SU-DHL-6 (cell line): ENCODE results near the gene ITIH3.

Experiments
- H2AFZ ChIP-seq: fragments of 200-600 bp; sonication (generic); 2 replicates; pipeline ENCODE4 v1.6.1; 2014; ENCODE audit warnings: low read depth, mild to moderate bottlenecking, moderate library complexity, mixed read lengths, antibody characterized with exemption, low read length; ENCODE audit not compliant: severe bottlenecking
- H3F3A ChIP-seq: fragments of 200-600 bp; shearing (Covaris generic); 2 replicates; pipeline ENCODE4 v1.6.0; 2016; ENCODE audit warnings: antibody characterized with exemption, mild to moderate bottlenecking; ENCODE audit not compliant: insufficient read depth
- H3K27ac ChIP-seq: fragments of 200-600 bp; sonication (generic); 2 replicates; pipeline ENCODE4 v1.5.1; 2016; ENCODE audit warnings: low read depth, mild to moderate bottlenecking, low read length, moderate library complexity, mixed read lengths
- H3K27me3 ChIP-seq: fragments of 200-600 bp; sonication (generic), shearing (Covaris generic); 2 replicates; pipeline ENCODE4 v1.6.0; 2014; ENCODE audit warnings: mild to moderate bottlenecking, low read length
- H3K36me3 ChIP-seq: fragments of 200-600 bp; sonication (generic); 2 replicates; pipeline ENCODE4 v1.6.1; 2014; ENCODE audit warnings: mild to moderate bottlenecking, low read length, mixed read lengths
- H3K4me2 ChIP-seq: fragments of 300-600, 200-600 bp; shearing (Covaris generic), sonication (generic); 2 replicates; pipeline ENCODE4 v1.6.0; 2014; ENCODE audit warnings: low read length, low read depth, mild to moderate bottlenecking; ENCODE audit not compliant: poor library complexity, severe bottlenecking
- H3K4me3 ChIP-seq: fragments of 200-600 bp; sonication (generic); 2 replicates; pipeline ENCODE4 v1.5.1; 2014; ENCODE audit warnings: antibody characterized with exemption, low read length, mild to moderate bottlenecking, mixed read lengths; ENCODE audit not compliant: insufficient read depth, poor library complexity, severe bottlenecking
- H3K79me2 ChIP-seq: fragments of 200-600 bp; sonication (generic); 2 replicates; pipeline ENCODE4 v1.6.1; 2014; ENCODE audit warnings: mild to moderate bottlenecking, low read length, moderate library complexity; ENCODE audit not compliant: insufficient read depth
- H3K9ac ChIP-seq: fragments of 200-600 bp; sonication (generic); 2 replicates; pipeline ENCODE4 v1.7.0; 2014; ENCODE audit warnings: mild to moderate bottlenecking, low read length
- H3K9me2 ChIP-seq: fragments of 200-600 bp; sonication (generic); replicated peaks from 2 replicates; pipeline ENCODE4 v1.6.1; 2014; ENCODE audit warnings: low read length; ENCODE audit not compliant: insufficient read depth
- H3K9me3 ChIP-seq: fragments of 200-600 bp; sonication (generic); 2 replicates; pipeline ENCODE4 v1.6.1; 2014; ENCODE audit warnings: low read length, mixed read lengths; ENCODE audit not compliant: insufficient read depth
- H4K20me1 ChIP-seq: fragments of 200-600 bp; sonication (generic); 2 replicates; pipeline ENCODE4 v1.6.1; 2014; ENCODE audit warnings: low read depth, mild to moderate bottlenecking, antibody characterized with exemption, low read length, moderate library complexity, mixed read lengths
- EZH2phosphoT487 ChIP-seq: fragments of 200-600 bp; sonication (generic), shearing (Covaris generic); conservative IDR thresholded peaks from 2 replicates; pipeline ENCODE4 v1.6.1; 2018; ENCODE audit warnings: mild to moderate bottlenecking, antibody characterized with exemption, low read length, moderate library complexity, mixed read lengths
- TF ChIP-seq, protein P1 (sequence below): fragments of 200-600 bp; sonication (generic); IDR thresholded peaks from one replicate; pipeline ENCODE4 v1.5.1; 2017; ENCODE audit warnings: antibody characterized with exemption, mild to moderate bottlenecking, low read length, moderate library complexity; ENCODE audit not compliant: insufficient read depth, poor library complexity, severe bottlenecking

ITIH3 gene

DNA sequence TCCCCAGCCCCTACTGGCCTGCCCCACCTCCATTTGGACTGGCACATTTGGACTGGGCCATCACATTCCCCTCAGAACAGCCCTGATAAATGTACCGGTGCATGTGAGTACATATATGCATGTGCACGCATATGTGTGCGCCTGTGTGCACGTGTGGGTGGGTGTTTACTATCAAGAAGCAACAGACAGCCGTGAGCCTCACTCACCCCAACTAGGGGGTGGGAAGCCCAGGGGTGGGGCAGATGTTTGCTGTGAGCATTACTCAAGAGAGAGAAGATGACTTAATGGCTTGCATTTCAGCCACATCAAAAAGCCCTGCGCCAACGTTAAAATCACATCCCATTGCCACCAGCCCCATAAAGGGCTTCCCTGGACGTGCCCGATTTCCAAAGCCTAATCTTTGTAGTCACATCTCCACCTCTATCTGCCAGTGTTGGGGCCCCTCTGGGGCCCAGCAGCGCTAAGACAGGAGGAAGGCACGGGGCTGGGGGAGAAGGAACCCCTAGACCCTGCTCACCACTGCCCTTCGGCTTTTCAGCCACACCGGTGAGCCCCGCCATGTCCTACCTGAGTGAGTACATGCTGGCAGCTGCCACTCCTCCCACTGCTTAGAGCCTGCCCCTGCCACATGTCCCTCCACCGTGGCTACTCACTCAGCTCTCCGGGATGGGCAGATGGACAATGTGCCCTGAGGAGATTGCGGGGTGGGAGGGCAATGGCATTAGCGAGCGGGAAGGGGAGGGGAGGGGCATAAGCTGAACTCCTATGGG lies 10.9 kb downstream of the ITIH3 start:
- no peak overlapping the region for H2AFZ ChIP-seq
- H3K9me3 ChIP-seq, result no peaks in the 10 kb centered on the region
- no peak overlapping the region for H3K4me3 ChIP-seq
- no peaks in the 10 kb centered on the region for H3K9me2 ChIP-seq
- H3K79me2 ChIP-seq, result no peaks in the 10 kb centered on the region
- no peak overlapping the region for H3K4me2 ChIP-seq
- H3K36me3 ChIP-seq, result no peaks in the 10 kb centered on the region
- H3K27ac ChIP-seq, result no peak overlapping the region
- no peak overlapping the region for H3K9ac ChIP-seq
- H3K27me3 ChIP-seq, result no peaks in the 10 kb centered on the region
- no peaks in the 10 kb centered on the region for H3F3A ChIP-seq
- TF ChIP-seq, protein P1, sequence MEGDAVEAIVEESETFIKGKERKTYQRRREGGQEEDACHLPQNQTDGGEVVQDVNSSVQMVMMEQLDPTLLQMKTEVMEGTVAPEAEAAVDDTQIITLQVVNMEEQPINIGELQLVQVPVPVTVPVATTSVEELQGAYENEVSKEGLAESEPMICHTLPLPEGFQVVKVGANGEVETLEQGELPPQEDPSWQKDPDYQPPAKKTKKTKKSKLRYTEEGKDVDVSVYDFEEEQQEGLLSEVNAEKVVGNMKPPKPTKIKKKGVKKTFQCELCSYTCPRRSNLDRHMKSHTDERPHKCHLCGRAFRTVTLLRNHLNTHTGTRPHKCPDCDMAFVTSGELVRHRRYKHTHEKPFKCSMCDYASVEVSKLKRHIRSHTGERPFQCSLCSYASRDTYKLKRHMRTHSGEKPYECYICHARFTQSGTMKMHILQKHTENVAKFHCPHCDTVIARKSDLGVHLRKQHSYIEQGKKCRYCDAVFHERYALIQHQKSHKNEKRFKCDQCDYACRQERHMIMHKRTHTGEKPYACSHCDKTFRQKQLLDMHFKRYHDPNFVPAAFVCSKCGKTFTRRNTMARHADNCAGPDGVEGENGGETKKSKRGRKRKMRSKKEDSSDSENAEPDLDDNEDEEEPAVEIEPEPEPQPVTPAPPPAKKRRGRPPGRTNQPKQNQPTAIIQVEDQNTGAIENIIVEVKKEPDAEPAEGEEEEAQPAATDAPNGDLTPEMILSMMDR, result no peak
- no peak for TF ChIP-seq EZH2phosphoT487
- no peaks in the 10 kb centered on the region for H4K20me1 ChIP-seq

DNA sequence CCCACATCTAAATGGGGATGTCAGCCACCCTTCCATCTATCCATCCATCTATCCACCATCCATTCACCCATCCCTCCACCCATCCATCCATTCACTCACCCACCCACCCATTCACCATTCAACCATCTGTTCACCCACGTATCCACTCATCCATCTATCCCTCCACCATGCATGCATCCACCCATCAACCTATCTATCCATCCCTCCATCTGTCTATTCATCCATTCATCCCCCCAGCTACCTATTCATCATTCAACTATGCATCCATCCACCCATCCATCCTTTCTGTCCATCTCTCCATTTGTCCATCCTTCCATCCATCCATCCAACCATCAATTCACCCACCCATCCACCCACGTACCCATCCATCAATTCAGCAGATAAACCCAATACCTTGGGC lies 14.6 kb downstream of the ITIH3 start:
- Histone ChIP-seq H3K4me3 (no peak overlapping the region), H3K27ac (no peak overlapping the region), H3F3A (no peaks in the 10 kb centered on the region), H3K9ac (no peak overlapping the region), H3K9me2 (no peaks in the 10 kb centered on the region), H4K20me1 (no peaks in the 10 kb centered on the region), H3K4me2 (no peak overlapping the region), H3K79me2 (no peaks in the 10 kb centered on the region), H3K27me3 (no peaks in the 10 kb centered on the region), H3K36me3 (no peaks in the 10 kb centered on the region), H3K9me3 (no peaks in the 10 kb centered on the region), H2AFZ (no peak overlapping the region)
- TF ChIP-seq, protein P1, result no peak
- no peak for TF ChIP-seq EZH2phosphoT487

DNA sequence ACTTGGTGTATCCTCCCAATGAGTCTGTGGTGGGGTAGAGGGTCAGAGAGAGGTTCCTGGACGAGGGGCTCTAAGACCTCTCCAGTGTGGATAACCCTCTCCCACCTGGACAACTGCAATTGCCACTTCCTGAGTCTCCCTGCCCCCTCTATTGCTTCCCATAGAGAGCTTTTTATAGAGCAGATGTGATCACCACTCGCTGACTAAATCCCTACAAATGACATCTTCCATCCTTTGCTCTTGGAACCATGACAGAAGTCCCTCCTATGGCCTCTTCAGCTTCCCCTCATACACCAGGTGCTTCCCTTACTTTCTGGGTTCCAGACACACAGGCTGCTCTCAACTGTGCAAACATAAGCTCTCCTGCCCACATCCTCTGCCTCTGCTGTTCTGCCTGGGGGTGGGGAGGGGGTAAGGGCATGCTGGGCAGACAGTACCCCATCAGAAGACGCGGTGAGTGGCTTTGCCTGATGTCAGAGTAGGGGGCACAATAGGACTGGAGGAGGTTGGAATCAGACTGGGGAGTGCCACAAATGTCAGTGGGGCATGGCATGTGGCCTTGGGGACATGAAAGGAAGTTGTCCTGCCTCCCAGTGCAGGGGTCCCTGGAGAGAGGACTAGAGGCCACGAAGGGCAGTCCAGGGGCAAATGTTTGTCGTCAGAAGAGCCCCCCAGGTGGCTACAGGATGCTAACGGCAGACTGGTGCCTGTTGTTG lies 15.2 kb downstream of the ITIH3 start:
- no peak overlapping the region for H3K9ac ChIP-seq
- H3K27me3 ChIP-seq, result no peaks in the 10 kb centered on the region
- H3K9me2 ChIP-seq, result no peaks in the 10 kb centered on the region
- H3K9me3 ChIP-seq, result no peaks in the 10 kb centered on the region
- no peak overlapping the region for H3K27ac ChIP-seq
- no peaks in the 10 kb centered on the region for H3K36me3 ChIP-seq
- no peaks in the 10 kb centered on the region for H4K20me1 ChIP-seq
- no peak overlapping the region for H3K4me2 ChIP-seq
- H3K4me3 ChIP-seq, result no peak overlapping the region
- no peak overlapping the region for H2AFZ ChIP-seq
- no peak for TF ChIP-seq EZH2phosphoT487
- TF ChIP-seq, protein P1, result no peak
- H3K79me2 ChIP-seq, result no peaks in the 10 kb centered on the region
- H3F3A ChIP-seq, result no peaks in the 10 kb centered on the region
